K562 (cell line): Measurements from ENCODE around the gene SRF. TPM values are rescaled to one million over a fixed set of nuclear protein-coding genes. Genes with fewer than 3 reads are reported as not detected.
A peak's percentile ranks its signal among the peaks of the same experiment; 100 is the strongest.

Experiments used
- ADNP ChIP-seq: fragments of 200-800 bp; sonication (Bioruptor generic); IDR thresholded peaks from 2 replicates; pipeline ENCODE4 v1.6.1; 2016; ENCODE audit warnings: missing genetic modification characterization, missing compliant biosample characterization
- ATF1 ChIP-seq, 2 experiments: fragments of 450-650 bp in 1 of 2; IDR thresholded peaks; 2 replicates each; pipeline ENCODE4 v1.6.1; 2016; ENCODE audit warnings: missing compliant biosample characterization in 1 of 2, missing genetic modification characterization in 1 of 2
- FOXP4 ChIP-seq: sonication (generic); formaldehyde crosslinking; IDR thresholded peaks from 2 replicates; pipeline ENCODE4 v1.8.0; 2022; ENCODE audit warnings: mild to moderate bottlenecking, missing genetic modification reagents, borderline replicate concordance
- GATA2 ChIP-seq: sonication (generic); formaldehyde crosslinking; IDR thresholded peaks from 2 replicates; pipeline ENCODE4 v1.4.0; 2020; ENCODE audit warnings: mild to moderate bottlenecking, missing genetic modification reagents
- HMG20A ChIP-seq: fragments of 450-650 bp; formaldehyde crosslinking; conservative IDR thresholded peaks from 2 replicates; pipeline ENCODE4 v1.4.0; 2020; ENCODE audit warnings: mild to moderate bottlenecking, mixed read lengths
- NR4A1 ChIP-seq, 2 experiments: fragments of 250-450 bp in 1 of 2; fragments of 450-650 bp in 1 of 2; sonication (Bioruptor Pico) in 1 of 2; IDR thresholded peaks; 2 replicates each; pipeline versions ENCODE4 v1.4.0 to v1.6.1; 2016 to 2020; ENCODE audit warnings: mild to moderate bottlenecking in 2 of 2, missing compliant biosample characterization in 1 of 2, missing genetic modification characterization in 1 of 2, moderate library complexity in 1 of 2
- PHB ChIP-seq: fragments of 250-450 bp; sonication (Bioruptor Pico); IDR thresholded peaks from 2 replicates; pipeline ENCODE4 v1.5.0; 2021
- RBBP5 ChIP-seq: fragments of 200-600 bp; sonication (generic); IDR thresholded peaks from 2 replicates; pipeline ENCODE4 v1.6.1; 2012; ENCODE audit warnings: borderline replicate concordance, mild to moderate bottlenecking, low read length, control low read depth, inconsistent platforms; ENCODE audit not compliant: insufficient read depth, poor library complexity, severe bottlenecking
- RNF2 ChIP-seq: sonication (generic); IDR thresholded peaks from 2 replicates; pipeline ENCODE4 v1.6.1; 2016
- SAFB ChIP-seq: fragments of 200-400 bp; formaldehyde crosslinking; IDR thresholded peaks from 2 replicates; pipeline ENCODE4 v1.6.1; 2017; ENCODE audit warnings: low read depth, low read length, borderline replicate concordance
- SAP30 ChIP-seq: fragments of 200-600 bp; sonication (generic); IDR thresholded peaks from 2 replicates; pipeline ENCODE4 v1.6.1; 2012; ENCODE audit warnings: borderline replicate concordance, low read depth, mild to moderate bottlenecking, moderate library complexity, low read length, control low read depth, inconsistent platforms; ENCODE audit not compliant: insufficient read depth, poor library complexity, severe bottlenecking
- ZNF23 ChIP-seq: fragments of 250-450 bp; sonication (Bioruptor Pico); IDR thresholded peaks from 2 replicates; pipeline ENCODE4 v1.4.0; 2020; ENCODE audit warnings: mild to moderate bottlenecking
- ZNF407 ChIP-seq: fragments of 450-650 bp; IDR thresholded peaks from 2 replicates; pipeline ENCODE4 v1.6.1; 2016; ENCODE audit warnings: low read depth
- polyA plus RNA-seq, 8 experiments: library from polyadenylated mRNA; depleted of rRNA in 4 of 8; stranded (reverse) in 5 of 8; unstranded in 3 of 8; fragments of >200 nt; fragmentation: Nextera tagmentation in 2 of 8; fragmentation: Illumina TruSeq in 1 of 8; extraction: Ambion mirVana in 2 of 8; extraction: Trizol in 1 of 8; gene quantifications; 2 replicates each; pipeline versions ENCODE4 v1.2.1 to v1.2.3, GENCODE V29; 2011 to 2014; ENCODE audit warnings: inconsistent platforms in 1 of 8, missing spikeins in 1 of 8
- total RNA-seq, 7 experiments: library from RNA; depleted of rRNA in 6 of 7; stranded (reverse); fragments of >200 nt in 6 of 7; fragmentation: Illumina TruSeq in 2 of 7; extraction: Trizol in 2 of 7; gene quantifications; 2 replicates each; pipeline versions ENCODE4 v1.2.1 to v1.2.3, GENCODE V29; 2011 to 2021; ENCODE audit warnings: low replicate concordance in 1 of 7
- TF ChIP-seq, protein P1 (sequence below), 2 experiments: fragments of 450-650 bp; conservative IDR thresholded peaks; 2 replicates each; pipeline ENCODE4 v1.6.1; 2017; ENCODE audit warnings: mild to moderate bottlenecking in 2 of 2, moderate library complexity in 2 of 2

Gene SRF
- total and polyA plus RNA-seq, 9 of the 15 experiments (the other 6 are each of a cell fraction or from before 2014, with no cell fraction given): 2.5 to 37.0 (median 24.6) TPM

DNA sequence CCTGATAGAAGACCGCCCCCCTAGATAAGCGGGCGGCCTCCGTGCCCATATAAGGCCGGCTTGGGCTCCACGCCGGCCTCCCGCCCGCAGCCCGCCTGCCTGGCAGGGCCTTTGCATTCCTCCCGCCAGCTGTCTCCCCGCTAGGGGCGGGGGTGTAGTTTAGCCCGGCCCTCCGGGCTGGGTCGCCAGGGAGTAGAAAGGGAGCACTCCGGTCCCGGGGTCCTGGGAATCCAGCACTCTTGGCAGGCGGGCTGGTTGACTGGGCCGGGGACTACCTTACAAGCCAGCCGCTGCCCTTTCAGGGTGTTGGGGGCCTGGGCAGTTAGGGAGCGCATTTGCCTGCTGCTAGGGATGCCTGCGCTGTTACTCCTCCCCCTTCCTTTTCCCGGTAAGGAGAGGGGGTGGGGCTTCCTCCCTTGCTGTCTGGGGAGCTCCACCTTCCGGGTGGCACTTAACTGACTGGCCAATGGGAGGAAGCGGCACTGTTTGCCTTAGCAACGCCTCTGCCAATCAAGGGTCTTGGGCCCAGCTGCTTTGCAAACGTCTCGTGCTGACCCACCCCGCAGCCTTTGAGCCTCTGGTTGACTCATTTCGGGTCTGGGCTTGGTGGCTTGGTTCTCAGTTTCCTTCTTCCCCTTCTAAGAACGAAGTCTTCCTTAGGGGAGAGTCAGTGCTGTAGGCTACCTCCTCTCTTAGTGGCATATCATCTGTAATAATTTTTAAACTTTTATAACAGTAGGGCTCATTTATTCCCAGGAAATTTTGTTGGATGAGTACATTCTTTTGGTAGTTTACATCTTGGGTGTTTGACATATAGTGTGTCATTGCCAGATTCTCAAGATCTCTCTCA lies 3.4 kb downstream of the SRF start (continued):
- TF ChIP-seq, protein P1, sequence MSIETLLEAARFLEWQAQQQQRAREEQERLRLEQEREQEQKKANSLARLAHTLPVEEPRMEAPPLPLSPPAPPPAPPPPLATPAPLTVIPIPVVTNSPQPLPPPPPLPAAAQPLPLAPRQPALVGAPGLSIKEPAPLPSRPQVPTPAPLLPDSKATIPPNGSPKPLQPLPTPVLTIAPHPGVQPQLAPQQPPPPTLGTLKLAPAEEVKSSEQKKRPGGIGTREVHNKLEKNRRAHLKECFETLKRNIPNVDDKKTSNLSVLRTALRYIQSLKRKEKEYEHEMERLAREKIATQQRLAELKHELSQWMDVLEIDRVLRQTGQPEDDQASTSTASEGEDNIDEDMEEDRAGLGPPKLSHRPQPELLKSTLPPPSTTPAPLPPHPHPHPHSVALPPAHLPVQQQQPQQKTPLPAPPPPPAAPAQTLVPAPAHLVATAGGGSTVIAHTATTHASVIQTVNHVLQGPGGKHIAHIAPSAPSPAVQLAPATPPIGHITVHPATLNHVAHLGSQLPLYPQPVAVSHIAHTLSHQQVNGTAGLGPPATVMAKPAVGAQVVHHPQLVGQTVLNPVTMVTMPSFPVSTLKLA (conservative IDR thresholded peaks at IDR 0.05): peak; percentile 85 to 92; a peak in 3 of 4 replicates
- no peak for TF ChIP-seq ADNP
- TF ChIP-seq HMG20A (CRISPR knock-in tag): no peak
- TF ChIP-seq FOXP4: no peak
- TF ChIP-seq SAP30: peak; percentile 36
- no peak for TF ChIP-seq ZNF23 (CRISPR knock-in tag)
- no peak for TF ChIP-seq ATF1 (CRISPR knock-in tag; IDR thresholded peaks at IDR 0.05)
- peak; percentile 65 for TF ChIP-seq ATF1 (tag; IDR thresholded peaks at IDR 0.05)
- no peak for TF ChIP-seq NR4A1 (CRISPR knock-in tag; IDR thresholded peaks at IDR 0.05)
- TF ChIP-seq NR4A1 (tag; IDR thresholded peaks at IDR 0.05): no peak
- no peak for TF ChIP-seq ZNF407
- TF ChIP-seq RBBP5: peak; percentile 56
- no peak for TF ChIP-seq RNF2
- TF ChIP-seq PHB (CRISPR knock-in tag): peak; percentile 79; the same call in 1 of the 2 replicates
- TF ChIP-seq GATA2 (CRISPR knock-in tag): no peak
- no peak for TF ChIP-seq SAFB
